NCI-H748 (cell line): Measurements from ENCODE around the gene NXPH4.
A peak's percentile ranks its signal among the peaks of the same experiment; 100 is the strongest.

Source experiments
- DNase-seq: peaks from one replicate; lab custom pipeline; 2025; ENCODE audit not compliant: unreplicated experiment; lab: John Stamatoyannopoulos, UW

The NXPH4 gene

DNA sequence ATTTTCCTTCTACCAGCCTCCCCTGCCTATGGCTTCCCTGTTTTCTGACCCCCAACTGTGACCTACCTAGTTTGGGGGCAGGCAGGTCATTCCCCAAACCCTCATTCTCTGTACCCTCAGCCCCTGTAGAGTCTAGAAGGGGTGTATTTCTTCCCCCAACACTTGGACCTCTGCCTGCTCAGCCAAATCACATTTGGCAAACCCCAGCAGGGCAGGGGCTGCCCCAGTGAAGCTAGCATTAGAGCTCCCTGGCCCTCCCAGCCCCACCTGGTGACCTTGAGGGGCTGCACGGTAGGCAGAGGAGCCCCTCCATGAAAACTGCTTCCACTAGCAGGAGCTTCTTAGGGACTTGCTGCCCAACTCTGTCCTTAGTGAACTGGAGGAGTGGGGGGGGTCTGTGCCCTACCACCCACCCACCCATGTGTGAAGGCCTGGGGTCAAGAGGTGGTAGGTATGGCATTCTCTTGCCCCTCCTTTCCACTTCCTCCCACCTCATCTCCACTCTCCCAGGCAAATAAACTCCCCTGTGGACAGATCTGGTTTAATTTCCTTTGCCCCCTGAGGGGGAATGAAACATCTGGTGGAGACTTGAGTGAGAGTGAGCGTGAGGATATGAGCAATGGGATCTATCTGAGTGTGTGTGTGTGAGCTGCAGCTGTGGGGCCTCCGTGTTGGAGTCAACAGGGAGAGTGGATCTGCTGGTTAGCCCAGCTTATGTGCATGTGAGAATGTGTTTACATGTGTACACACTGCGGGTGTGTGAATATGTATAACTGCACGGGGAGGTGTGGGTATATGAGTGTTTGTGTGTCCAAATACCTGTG lies 1.6 kb downstream of the NXPH4 start:
- DNase-seq: no peak

DNA sequence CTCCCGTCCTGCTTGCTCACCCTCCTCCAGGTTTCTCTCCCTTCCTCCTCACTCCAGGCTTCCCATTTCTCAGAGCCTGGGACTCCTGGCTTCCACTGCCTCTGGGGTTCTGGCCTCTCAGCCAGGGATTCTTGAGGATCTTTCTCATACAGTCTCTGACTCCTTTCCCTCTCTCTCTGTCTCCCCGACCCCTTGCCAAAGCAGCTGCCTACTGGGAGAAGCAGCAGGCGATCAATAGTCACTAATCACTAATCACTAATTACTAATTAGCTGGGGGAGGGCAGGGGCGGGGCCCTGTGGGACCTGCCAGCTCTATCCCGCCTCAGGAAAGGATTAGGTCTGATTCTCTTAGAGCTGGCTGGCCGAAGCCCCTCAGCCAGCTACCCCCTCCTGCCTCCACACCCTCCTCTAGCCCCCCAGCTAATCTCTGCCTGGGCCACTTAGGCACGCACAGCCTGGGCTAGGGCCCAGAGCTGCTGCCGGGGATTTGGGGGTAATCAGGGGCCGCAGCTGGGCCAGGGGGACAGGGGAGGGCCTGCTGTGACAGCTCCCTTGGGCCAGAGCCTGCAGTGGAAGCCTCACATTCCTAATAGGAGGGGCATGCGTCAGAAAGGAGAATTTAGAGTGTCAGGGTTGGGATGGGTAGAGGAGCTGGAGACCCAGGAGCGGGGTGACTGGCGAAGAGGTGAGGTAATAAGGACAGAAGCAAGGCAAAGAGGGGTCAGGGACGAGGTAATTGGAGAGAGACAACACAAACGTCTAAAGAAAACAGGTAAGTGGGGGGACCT lies 2.8 kb downstream of the NXPH4 start:
- no peak for DNase-seq

DNA sequence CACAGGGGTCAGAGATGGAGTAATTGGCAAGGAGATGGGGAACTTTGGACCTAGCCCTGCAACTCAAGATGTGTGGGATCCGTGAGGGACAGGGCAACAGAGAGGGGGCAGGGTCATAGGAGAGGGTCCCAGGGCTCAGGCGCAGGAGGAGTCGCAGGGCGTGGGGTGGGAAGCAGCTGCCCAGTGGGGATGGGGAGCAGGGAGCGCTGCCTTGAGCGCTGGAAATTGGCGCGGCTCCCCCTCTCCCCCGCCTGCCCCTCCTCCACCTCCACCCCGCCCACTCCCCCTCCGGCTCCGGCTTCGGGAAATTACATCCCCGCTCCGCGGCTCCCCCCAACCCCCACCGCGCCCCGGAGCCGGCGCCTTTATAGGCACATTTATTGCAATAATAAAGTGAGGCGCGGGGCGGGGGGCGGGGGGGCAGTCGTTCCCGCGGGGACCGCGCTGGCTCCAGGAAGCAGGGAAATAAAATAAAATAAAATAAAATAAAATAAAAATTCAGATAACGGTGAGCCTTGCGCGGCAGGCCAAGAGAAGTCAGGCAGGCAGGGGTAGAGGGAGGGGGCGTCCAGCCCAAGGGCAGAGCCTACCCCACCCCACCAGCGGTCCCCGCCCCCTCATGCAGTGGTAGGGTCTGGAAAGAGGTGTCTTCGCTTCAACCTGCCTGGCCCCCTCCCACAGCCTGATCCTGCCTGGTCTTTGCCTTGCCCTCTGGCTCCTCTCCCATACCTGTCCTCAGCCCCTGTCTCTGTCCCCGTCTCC lies 3.6 kb downstream of the NXPH4 start:
- DNase-seq: peak; percentile 27

DNA sequence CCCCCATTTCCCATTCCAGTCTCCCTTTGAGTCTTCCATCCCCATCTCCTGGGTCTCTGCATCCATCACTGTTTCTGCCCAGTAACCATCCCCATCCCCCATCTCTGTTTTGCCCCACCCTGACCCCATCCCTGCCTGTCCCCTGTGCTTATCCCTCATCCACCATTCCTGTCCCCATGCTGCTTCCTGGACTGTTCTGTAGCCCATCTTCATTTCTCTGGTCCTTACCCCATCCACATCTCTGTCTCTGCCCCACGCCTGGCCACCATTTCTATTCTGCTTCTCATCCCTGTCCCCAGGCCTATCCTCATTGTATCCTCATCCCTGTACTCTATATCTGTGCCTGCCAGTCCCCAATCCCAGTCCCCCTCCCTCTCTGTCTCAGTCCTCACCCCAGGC lies 4.2 kb downstream of the NXPH4 start:
- DNase-seq: no peak

DNA sequence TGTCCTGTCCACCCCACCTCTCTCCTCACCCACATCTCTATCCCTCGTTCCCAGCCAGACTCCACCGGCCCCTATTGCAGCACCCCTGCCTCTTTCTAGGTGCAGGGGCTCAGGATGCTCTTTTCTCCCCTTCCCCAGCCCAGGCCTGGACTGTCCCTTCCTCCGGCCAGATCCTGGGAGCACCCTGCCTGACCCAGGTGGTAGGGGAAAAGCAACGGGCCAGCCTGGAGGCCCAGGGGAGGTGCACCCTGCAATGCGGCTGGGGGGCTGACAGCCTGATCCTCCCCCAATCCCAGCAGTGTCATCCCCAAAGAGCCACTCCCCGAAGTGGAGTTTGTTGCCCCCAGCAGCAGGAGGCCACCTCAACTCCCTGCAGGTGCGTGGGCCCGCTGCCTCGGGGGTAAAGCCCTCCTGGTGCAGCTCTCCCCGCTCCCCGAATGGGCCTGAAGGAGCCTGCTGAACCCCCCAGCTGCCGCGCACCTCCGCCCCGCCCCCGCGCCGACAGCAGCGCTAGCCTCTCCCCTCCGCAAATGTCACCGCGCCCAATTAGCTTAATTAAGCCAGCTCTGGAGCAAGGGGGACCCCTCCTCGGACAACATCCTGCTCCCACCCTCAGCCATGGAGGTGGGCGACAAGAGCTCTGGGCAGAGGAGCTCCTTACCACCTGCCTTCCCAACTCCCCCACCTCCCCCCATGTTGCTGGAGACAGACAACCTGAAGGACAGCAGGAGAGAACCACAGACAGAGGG lies 4.7 kb downstream of the NXPH4 start:
- DNase-seq: no peak

DNA sequence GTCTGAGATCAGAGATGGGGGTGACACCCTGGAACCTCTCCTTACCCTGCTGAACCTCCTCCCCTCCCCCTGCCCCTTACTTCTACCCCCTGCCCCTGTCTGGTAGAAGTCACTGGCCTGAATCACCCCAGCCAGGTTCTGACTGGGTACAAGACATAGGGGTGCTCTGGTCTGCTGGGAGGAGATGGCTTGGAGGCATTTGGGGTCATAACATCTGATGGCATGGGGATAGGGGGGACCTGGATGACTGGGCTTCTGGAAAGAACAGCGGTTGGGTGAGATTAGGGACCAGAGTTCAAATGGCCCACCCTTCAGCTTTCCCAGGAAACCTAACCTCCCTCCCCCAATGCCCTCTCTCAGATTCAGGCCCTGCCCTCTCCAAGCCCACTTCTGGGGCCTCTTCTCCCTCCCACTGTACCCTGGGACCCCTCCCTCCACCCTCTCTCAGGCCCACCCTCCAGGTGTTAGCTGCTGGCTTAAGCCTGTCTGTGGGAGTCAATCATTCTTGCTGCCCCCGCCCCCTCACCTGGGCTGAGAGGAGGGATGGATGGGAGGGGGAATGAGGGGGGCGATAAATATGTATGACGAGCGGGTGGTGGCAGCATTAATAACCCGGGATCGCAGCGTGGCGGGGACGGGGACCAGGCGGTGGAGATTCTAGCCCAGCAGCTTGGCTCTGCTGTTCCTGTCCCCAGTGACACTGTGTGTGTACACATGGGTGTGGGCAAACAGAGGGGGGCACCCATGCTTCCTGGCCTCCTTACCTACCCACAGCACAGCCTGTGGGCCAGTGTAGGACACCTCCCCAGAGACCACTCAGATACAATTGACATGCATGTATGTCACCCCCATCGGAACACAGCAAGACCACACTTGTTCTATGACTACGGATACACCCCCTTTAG lies 5.9 kb downstream of the NXPH4 start:
- DNase-seq: peak; percentile 22

DNA sequence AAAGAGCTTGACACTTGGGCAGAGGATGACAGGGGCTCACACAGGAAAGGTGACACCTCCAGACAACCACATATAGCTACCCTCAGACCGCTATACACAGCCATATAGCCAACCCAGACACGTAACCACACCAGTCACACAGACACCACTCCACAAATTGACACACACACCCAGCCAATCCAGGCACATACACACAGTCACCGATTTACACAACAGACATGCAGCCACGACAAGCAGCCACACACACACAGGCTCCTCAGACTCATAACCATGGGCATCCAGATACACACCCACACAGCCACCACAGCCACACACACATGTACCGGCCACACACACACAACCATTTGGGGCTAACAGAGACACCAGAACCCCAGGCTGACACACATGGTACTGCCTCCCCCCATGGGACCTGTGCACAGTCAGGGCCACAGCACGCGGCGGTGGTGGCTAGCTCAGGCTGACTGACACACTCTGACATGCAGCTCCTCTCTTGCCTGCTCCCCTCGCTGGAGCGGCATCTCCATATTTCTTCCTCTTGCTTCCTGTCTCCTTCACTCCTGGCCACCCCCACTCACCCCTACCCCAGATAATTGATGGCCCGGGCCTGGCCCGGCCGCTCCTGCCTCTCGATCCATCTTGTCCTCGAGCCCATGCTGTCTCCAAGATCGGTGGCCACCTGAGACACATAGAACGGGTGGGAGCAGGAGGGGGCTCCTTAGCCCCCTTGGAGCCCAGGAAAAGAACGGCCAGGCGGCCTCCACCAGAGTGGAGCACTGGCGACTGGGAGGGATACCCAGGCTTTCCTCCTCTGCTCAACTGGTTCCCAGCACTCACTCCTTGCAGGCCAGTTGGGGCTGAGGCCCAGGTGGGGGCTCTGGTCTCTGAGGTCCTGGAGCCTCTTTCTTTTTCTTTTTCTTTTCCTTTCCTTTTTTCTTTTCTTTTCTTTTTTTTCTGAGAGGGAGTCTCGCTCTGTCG lies 6.9 kb downstream of the NXPH4 start:
- no peak for DNase-seq

DNA sequence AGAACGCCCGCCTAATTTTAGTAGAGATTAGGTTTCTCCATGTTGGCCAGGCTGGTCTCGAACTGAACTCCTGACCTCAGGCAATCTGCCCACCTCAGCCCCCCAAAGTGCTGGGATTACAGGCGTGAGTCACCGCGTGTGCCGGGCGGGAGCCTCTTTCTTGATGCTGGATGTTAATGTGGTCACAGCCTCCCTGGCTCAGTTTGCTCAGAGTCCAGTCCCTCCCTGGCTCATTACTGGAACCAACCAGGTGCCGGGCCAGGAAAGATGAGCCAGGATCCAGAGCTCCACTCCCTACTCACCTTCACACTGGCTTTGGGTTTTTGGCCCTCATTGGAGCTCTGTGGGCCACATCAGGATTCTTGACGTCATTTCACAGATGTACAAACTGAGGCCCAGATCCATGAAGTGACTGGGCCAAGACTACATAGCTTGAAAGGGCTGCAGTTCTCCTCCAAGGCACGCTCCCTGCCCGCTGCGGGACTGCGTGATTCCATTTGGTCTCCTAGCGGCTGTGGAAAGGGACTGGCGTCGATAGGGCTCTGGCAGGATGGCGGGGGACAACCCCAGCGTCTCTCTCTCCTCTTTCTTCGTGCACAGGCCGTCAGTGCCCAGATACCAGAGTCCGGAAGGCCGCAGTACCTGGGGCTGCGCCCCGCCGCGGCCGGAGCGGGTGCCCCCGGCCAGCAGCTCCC lies 7.8 kb downstream of the NXPH4 start:
- no peak for DNase-seq

DNA sequence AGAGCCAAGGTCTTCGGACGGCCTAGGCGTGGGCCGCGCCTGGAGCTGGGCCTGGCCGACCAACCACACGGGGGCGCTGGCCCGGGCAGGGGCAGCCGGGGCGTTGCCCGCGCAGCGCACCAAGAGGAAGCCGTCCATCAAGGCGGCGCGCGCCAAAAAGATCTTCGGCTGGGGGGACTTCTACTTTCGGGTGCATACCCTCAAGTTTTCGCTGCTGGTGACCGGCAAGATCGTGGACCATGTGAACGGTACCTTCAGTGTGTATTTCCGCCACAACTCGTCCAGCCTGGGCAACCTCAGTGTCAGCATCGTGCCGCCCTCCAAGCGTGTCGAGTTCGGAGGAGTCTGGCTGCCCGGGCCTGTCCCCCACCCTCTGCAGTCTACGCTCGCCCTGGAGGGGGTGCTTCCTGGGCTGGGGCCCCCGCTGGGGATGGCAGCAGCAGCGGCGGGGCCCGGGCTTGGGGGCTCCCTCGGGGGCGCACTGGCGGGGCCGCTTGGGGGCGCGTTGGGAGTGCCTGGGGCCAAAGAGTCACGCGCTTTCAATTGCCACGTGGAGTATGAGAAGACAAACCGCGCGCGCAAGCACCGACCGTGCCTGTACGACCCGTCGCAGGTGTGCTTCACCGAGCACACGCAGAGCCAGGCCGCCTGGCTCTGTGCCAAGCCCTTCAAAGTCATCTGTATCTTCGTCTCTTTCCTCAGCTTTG lies 8.5 kb downstream of the NXPH4 start:
- DNase-seq: peak; percentile 78

DNA sequence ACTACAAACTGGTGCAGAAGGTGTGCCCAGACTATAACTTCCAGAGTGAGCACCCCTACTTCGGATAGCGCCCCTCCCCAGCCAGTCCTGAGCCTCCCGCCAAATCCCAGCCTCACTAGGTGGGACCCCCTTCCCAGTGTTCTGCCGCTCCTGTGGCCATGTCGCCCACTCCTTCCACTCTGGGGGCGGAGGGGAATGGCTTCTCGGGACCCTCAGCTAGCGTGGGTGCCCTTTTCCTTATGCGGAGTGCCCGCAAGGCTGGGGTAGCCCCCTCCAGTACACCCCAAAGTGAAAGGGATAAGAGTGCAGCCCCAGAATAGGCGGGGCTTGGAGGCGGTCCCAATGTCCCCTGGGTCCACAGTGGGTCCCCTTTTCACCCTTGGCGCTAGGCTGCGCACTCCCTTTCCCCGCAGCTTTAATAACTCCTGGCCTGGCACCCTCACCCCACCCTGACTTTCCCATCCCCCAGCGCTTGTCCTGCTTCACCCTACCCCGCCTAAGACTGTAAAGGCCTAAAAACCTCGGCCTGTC lies 9.2 kb downstream of the NXPH4 start:
- no peak for DNase-seq

DNA sequence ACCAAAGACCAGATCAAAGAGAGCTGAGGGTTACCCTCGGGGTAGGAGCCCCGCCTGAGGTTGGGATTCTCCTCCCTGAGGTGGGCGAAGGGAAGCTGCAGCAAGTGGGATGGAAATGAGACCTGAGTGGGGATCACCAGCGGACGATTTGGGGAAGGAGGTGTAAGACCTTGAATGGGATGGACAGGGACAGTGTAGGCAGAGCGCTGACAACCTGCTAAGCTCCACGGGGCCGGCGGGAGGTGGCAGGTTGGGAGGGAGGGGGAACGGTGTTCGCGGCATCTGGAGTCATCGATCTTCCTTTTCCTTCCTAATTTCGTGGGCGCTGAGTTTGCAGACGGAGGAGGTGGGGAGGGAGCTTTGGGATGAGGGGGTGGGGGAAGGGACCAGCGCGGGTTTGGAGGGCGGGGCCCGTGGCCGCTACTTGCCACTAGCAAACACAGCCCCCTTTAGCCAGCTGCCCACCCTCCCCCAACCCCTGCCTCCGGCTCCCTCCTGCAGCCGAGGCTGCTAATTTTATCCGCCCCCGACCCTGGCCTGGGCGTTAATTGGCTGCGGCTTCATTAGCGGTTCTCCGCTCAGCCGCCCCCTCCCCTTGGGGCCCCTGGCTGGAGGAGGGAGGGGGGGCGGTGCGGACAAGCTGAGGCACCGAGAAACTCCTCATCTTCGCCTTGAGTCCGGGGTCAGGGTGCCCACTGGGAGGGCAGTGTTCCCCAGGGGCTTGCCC lies 10.2 kb downstream of the NXPH4 start:
- DNase-seq: peak; percentile 41

DNA sequence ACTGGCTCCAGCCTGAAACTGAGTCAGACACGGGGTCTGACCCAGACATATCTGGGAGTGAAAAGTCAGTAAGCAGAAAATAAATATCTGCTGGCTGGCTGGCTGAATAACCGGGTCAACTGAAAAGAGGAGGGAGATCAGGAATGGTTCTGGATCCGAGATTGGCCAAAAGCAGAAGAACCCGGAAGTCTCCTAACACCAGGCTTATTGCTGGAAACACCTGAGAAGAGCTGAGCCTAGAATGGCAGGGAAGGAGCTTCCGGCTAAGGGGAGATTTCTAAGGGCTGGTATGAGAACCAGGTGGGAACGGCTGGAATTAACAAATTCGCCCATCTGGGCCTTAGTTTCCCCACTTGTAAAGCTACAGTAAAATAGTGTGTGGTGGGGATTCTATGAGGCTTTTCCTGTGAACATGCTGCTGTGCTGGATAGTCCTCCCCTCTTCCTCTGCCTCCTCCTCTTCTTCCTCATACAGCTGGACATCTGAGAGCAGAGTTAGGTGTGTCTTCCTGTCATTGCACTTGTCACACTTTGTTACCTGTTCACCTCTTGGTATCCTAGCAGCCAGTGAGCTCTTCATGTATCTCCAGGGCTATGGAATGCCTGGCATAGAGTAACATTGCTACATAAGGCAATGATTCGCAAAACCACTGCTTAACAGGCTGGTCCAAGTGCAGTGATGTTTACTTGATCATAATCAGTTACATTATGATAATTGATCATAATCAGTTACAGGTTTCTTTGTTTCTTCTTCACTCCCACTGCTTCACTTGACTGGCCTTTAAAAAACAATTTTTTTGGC lies 10.9 kb downstream of the NXPH4 start:
- DNase-seq: no peak

DNA sequence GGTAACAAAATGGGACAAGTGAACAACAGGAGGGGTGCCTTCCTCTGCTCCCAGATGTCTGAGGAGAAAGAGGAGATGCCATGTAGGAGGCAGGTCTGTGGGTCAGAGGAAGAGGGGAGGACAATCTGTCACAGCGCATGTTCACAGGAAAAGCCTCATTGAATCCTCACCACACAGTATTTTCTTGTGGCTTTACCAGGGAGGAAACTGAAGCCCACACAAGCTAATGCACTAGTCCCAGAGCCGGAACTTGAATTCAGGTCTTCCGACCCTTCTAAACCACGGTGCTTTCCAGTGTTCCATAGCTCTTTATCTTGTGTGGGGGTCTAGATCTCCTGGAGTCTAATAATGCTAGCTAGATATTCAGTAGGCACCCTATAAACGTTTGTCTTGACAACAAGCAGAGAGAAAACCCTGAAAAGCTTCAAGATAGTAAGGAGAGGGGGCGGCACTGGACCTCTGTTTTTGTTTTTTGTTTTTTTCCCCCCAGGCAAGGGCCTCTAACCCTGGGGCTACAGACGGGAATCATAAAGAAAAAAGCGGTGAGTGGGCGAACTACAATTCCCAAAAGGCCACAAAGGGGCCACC lies 12.5 kb downstream of the NXPH4 start:
- DNase-seq: no peak

DNA sequence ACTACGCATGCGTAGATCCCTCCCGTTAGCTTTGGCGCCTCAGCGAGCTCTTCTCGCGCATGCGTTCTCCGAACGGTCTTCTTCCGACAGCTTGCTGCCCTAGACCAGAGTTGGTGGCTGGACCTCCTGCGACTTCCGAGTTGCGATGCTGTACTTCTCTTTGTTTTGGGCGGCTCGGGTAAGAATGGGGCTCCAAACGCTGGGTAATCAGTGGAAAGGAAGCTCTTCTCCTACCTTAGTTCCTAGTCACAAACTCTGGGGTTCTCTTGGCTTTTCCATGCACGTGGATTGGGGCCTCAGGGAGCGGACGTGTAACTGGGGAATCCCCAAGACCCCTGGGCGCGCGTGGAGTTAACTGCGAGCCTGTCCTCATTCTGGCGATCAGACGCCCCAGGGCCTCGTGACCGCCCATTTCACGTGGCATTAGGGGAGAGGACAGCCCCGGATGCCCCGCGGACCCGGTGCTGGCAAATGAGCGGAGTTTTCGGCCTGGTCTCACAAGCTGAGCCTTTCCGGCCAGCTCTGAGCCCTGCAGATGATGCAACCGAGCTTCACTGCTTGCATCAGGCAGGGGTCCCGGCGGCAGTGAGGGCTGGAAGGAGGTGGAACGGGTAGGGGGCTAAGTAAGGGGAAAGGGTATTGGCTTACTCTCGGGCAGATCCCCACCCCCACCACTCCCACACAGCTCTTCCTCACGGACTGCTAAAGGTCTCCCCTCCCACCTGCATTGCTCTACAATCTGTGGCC lies 13.2 kb downstream of the NXPH4 start, which contains the start of gene SHMT2:
TSS of gene SHMT2 (plus strand) at position 78 of the 747 bp plus-strand sequence. CDS start at position 146, 68 bp downstream.
- DNase-seq: peak; percentile 95
